ENCODE results near the gene L2HGDH. TPM values are rescaled to one million over a fixed set of nuclear protein-coding genes. Genes with fewer than 3 reads are reported as not detected.

L2HGDH gene
- polyA plus RNA-seq, 3 donors = 0.11 to 0.86 (median 0.48) TPM

DNA sequence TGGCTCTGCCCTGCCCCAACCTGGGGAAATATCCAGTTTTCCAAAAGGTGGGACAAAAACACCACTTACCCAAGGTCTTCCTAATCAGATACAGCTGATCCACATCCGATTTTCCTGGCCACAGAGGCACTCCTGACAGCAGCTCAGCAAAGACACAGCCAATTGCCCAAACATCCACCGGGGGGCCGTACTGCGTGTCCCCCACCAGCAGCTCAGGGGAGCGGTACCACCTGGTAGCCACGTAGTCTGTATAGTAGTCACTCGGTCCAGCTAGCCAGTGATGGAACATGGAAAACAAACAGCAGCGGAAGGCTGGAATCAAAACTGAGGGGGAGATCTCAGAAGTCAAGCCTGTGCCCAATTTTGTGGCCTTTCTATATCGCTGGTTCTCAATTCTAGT lies 28.9 kb upstream of the L2HGDH start:
- no peak overlapping the region for H3K27ac Mint-ChIP-seq
- H3K4me3 Mint-ChIP-seq = no peak overlapping the region
- DNase-seq = no peak
- H3K27ac ChIP-seq (ENCODE audit: low read depth in 1 of 2, low read length in 2 of 2) = no peak overlapping the region
- H3K4me1 ChIP-seq (ENCODE audit: control insufficient read depth in 1 of 2, insufficient read depth in 2 of 2, low read length in 2 of 2) = peaks cover 0 to 5% of the 10 kb centered on the region in 2 donors
- no peaks in the 10 kb centered on the region for H3K9me3 Mint-ChIP-seq
- no peaks in the 10 kb centered on the region for H4K20me1 ChIP-seq (ENCODE audit: insufficient read depth, low read length)
- H3K79me2 ChIP-seq (ENCODE audit: insufficient read depth, low read length) = no peaks in the 10 kb centered on the region
- no peak overlapping the region for H3K4me2 ChIP-seq (replicated peaks; ENCODE audit: extremely low read depth, low read length, poor library complexity, severe bottlenecking)
- H2AFZ ChIP-seq (ENCODE audit: insufficient read depth, low read depth, low read length, poor library complexity, severe bottlenecking) = no peak overlapping the region
- H3K27me3 ChIP-seq (ENCODE audit: control insufficient read depth in 2 of 2, insufficient read depth in 2 of 2, low read length in 2 of 2) = no peaks in the 10 kb centered on the region
- H3K9ac ChIP-seq (ENCODE audit: insufficient read depth, low read length, poor library complexity, severe bottlenecking) = no peak overlapping the region
- peaks cover 23 to 27% of the 10 kb centered on the region in 2 donors for H3K36me3 Mint-ChIP-seq
- peaks cover 0 to 3% (median 0%) of the 10 kb centered on the region in 3 donors for H3K27me3 Mint-ChIP-seq (ENCODE audit: low read depth in 3 of 3)
- no peak overlapping the region for H3K4me3 ChIP-seq (replicated peaks in 1 of 3; ENCODE audit: low read depth in 2 of 3, low read length in 3 of 3)
- 92% methylated on average over 6 of the region's 9 CpGs for WGBS (ENCODE audit: insufficient coverage)
- no peaks in the 10 kb centered on the region for H3K9me3 ChIP-seq (replicated peaks in 1 of 2; ENCODE audit: control insufficient read depth in 1 of 2, insufficient read depth in 1 of 2, low read length in 2 of 2)
- H3K4me1 Mint-ChIP-seq = peaks cover 16% of the 10 kb centered on the region
- TF ChIP-seq, protein P1, sequence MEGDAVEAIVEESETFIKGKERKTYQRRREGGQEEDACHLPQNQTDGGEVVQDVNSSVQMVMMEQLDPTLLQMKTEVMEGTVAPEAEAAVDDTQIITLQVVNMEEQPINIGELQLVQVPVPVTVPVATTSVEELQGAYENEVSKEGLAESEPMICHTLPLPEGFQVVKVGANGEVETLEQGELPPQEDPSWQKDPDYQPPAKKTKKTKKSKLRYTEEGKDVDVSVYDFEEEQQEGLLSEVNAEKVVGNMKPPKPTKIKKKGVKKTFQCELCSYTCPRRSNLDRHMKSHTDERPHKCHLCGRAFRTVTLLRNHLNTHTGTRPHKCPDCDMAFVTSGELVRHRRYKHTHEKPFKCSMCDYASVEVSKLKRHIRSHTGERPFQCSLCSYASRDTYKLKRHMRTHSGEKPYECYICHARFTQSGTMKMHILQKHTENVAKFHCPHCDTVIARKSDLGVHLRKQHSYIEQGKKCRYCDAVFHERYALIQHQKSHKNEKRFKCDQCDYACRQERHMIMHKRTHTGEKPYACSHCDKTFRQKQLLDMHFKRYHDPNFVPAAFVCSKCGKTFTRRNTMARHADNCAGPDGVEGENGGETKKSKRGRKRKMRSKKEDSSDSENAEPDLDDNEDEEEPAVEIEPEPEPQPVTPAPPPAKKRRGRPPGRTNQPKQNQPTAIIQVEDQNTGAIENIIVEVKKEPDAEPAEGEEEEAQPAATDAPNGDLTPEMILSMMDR (IDR thresholded peaks at IDR 0.05) = no peak
- intact Hi-C loops (cut with micrococcal nuclease) = no loop called here
- H3K36me3 ChIP-seq (replicated peaks in 1 of 2; ENCODE audit: control insufficient read depth in 1 of 2, insufficient read depth in 2 of 2, low read length in 2 of 2) = peaks cover 0 to 4% of the 10 kb centered on the region in 2 donors

GRCh38 chr14:50340045-50340444 lies 28.0 kb upstream of the L2HGDH start:
- Histone ChIP-seq H3K4me3 (replicated peaks in 1 of 3; ENCODE audit: low read depth in 2 of 3, low read length in 3 of 3) (no peak overlapping the region), H3K4me1 (ENCODE audit: control insufficient read depth in 1 of 2, insufficient read depth in 2 of 2, low read length in 2 of 2) (peaks cover 0 to 5% of the 10 kb centered on the region in 2 donors), H2AFZ (ENCODE audit: insufficient read depth, low read depth, low read length, poor library complexity, severe bottlenecking) (no peak overlapping the region), H4K20me1 (ENCODE audit: insufficient read depth, low read length) (no peaks in the 10 kb centered on the region), H3K36me3 (replicated peaks in 1 of 2; ENCODE audit: control insufficient read depth in 1 of 2, insufficient read depth in 2 of 2, low read length in 2 of 2) (peaks cover 0 to 4% of the 10 kb centered on the region in 2 donors), H3K27me3 (ENCODE audit: control insufficient read depth in 2 of 2, insufficient read depth in 2 of 2, low read length in 2 of 2) (no peaks in the 10 kb centered on the region), H3K9me3 (replicated peaks in 1 of 2; ENCODE audit: control insufficient read depth in 1 of 2, insufficient read depth in 1 of 2, low read length in 2 of 2) (no peaks in the 10 kb centered on the region), H3K9ac (ENCODE audit: insufficient read depth, low read length, poor library complexity, severe bottlenecking) (no peak overlapping the region), H3K4me2 (replicated peaks; ENCODE audit: extremely low read depth, low read length, poor library complexity, severe bottlenecking) (no peak overlapping the region), H3K79me2 (ENCODE audit: insufficient read depth, low read length) (no peaks in the 10 kb centered on the region), H3K27ac (ENCODE audit: low read depth in 1 of 2, low read length in 2 of 2) (no peak overlapping the region)
- DNase-seq = no peak
- WGBS (ENCODE audit: insufficient coverage) = no CpG with 5 or more reads among the region's 5 CpGs
- Mint-ChIP-seq H3K9me3 (no peaks in the 10 kb centered on the region), H3K4me3 (no peak overlapping the region), H3K27ac (peak overlapping the region in 1 of 7 donors; percentile 40), H3K27me3 (ENCODE audit: low read depth in 3 of 3) (peaks cover 0 to 2% (median 0%) of the 10 kb centered on the region in 3 donors), H3K4me1 (peaks cover 19% of the 10 kb centered on the region), H3K36me3 (peaks cover 21 to 26% of the 10 kb centered on the region in 2 donors)
- intact Hi-C loops (cut with micrococcal nuclease) = no loop called here
- TF ChIP-seq, protein P1 (IDR thresholded peaks at IDR 0.05) = no peak
